NCI-H187 treated with DMSO at 0.1 percent for 48 hours (cell line): Measurements from ENCODE around the gene SEMA7A.

Experiments used
- DNase-seq: peaks from one replicate; lab custom pipeline; 2025; lab: John Stamatoyannopoulos, UW

SEMA7A gene

GRCh38 chr15:74387141-74387541, 46.6 kb downstream of the SEMA7A start:
- no peak for DNase-seq

- DNase-seq, result no peak
Measured at GRCh38 chr15:74386496-74387140, 47.1 kb downstream of the SEMA7A start.

- no peak for DNase-seq
Measured at GRCh38 chr15:74385733-74386132, 48.0 kb downstream of the SEMA7A start.

GRCh38 chr15:74384881-74385643, 48.7 kb downstream of the SEMA7A start:
- DNase-seq, result no peak

- DNase-seq, result no peak
Measured at GRCh38 chr15:74384566-74384880, 49.2 kb downstream of the SEMA7A start.

GRCh38 chr15:74383695-74384565, 49.8 kb downstream of the SEMA7A start:
- DNase-seq, result no peak

- DNase-seq, result no peak
Measured at GRCh38 chr15:74383286-74383685, 50.5 kb downstream of the SEMA7A start.

GRCh38 chr15:74382004-74382816, 51.5 kb downstream of the SEMA7A start:
- no peak for DNase-seq

GRCh38 chr15:74381481-74381880, 52.3 kb downstream of the SEMA7A start:
- DNase-seq, result no peak

- DNase-seq, result no peak
Measured at GRCh38 chr15:74381190-74381453, 52.6 kb downstream of the SEMA7A start.

GRCh38 chr15:74380361-74381189, 53.2 kb downstream of the SEMA7A start:
- no peak for DNase-seq

- DNase-seq, result no peak
Measured at GRCh38 chr15:74378848-74379247, 54.9 kb downstream of the SEMA7A start.

GRCh38 chr15:74377831-74378766, 55.7 kb downstream of the SEMA7A start:
- DNase-seq, result no peak

- DNase-seq, result no peak
Measured at GRCh38 chr15:74376825-74377581, 56.8 kb downstream of the SEMA7A start.

- DNase-seq, result no peak
Measured at GRCh38 chr15:74376226-74376625, 57.5 kb downstream of the SEMA7A start.

GRCh38 chr15:74375303-74375693, 58.5 kb downstream of the SEMA7A start:
- peak; percentile 13 for DNase-seq

GRCh38 chr15:74374648-74375302, 59.0 kb downstream of the SEMA7A start:
- DNase-seq, result no peak

GRCh38 chr15:74373731-74374647, 59.8 kb downstream of the SEMA7A start:
- DNase-seq, result peak; percentile 71
